GM21423 (cell line): ENCODE measurements around the gene MED13L.

Experiments used
- ATAC-seq: cut with Tn5 transposase; IDR thresholded peaks from one replicate; pipeline ENCODE4 v1.9.1; 2021; ENCODE audit warnings: mild to moderate bottlenecking, moderate library complexity; ENCODE audit not compliant: unreplicated experiment

MED13L gene

GRCh38 chr12:116278667-116279066 lies 1.2 kb upstream of the MED13L start:
- ATAC-seq = no peak

- no peak for ATAC-seq
These were observed 760 bp upstream of the MED13L start for GRCh38 chr12:116278279-116278626.

- peak; percentile 36 for ATAC-seq
These were observed 634 bp downstream of the MED13L start for GRCh38 chr12:116276652-116277466.

- no peak for ATAC-seq
These were observed 2.7 kb downstream of the MED13L start for GRCh38 chr12:116274551-116275375.

GRCh38 chr12:116273813-116274550 lies 3.5 kb downstream of the MED13L start:
- no peak for ATAC-seq

- ATAC-seq = no peak
These were observed 9.5 kb downstream of the MED13L start for GRCh38 chr12:116267948-116268347.

- ATAC-seq = no peak
These were observed 10.7 kb downstream of the MED13L start for GRCh38 chr12:116266631-116267349.

- ATAC-seq = no peak
These were observed 11.3 kb downstream of the MED13L start for GRCh38 chr12:116266168-116266601.

- ATAC-seq = no peak
These were observed 11.9 kb downstream of the MED13L start for GRCh38 chr12:116265351-116266147.

- no peak for ATAC-seq
These were observed 12.9 kb downstream of the MED13L start for GRCh38 chr12:116264525-116265070.

- ATAC-seq = no peak
These were observed 13.6 kb downstream of the MED13L start for GRCh38 chr12:116263844-116264243.

- no peak for ATAC-seq
These were observed 14.1 kb downstream of the MED13L start for GRCh38 chr12:116263431-116263830.

GRCh38 chr12:116262741-116263140 lies 14.8 kb downstream of the MED13L start:
- no peak for ATAC-seq

- no peak for ATAC-seq
These were observed 15.9 kb downstream of the MED13L start for GRCh38 chr12:116261525-116262100.

GRCh38 chr12:116259800-116260577 lies 17.5 kb downstream of the MED13L start:
- no peak for ATAC-seq

GRCh38 chr12:116257826-116258225 lies 19.7 kb downstream of the MED13L start:
- ATAC-seq = no peak

- ATAC-seq = no peak
These were observed 20.3 kb downstream of the MED13L start for GRCh38 chr12:116257215-116257614.

GRCh38 chr12:116249938-116250337 lies 27.6 kb downstream of the MED13L start:
- ATAC-seq = no peak
